ENCODE results near the gene TEX11.

GRCh38 chrX:70669120-70669519, 239.4 kb downstream of the TEX11 start:
- no peak for TF ChIP-seq CTCF (IDR thresholded peaks at IDR 0.05; ENCODE audit: insufficient read depth, low read length, poor library complexity, severe bottlenecking)
- TF ChIP-seq EZH2phosphoT487 (conservative IDR thresholded peaks at IDR 0.05; ENCODE audit: low read length), result no peak
